Stimulated activated CD8-positive, alpha-beta memory T cell treated with anti-CD3 and anti-CD28 coated beads, Interleukin-4, amount 100 ng/mL, for 24 hours (primary cell): Measurements from ENCODE around the gene MED13.
"Not testable (repeated sequence)": the region's sequence is repeated elsewhere in the genome, so short reads cannot be mapped to it uniquely, and the experiment has no call there.

Experiments
- DNase-seq: peaks from one replicate; pipeline ENCODE4 v3.0.0-alpha.2; 2020; ENCODE audit warnings: low read depth

The MED13 gene

DNA sequence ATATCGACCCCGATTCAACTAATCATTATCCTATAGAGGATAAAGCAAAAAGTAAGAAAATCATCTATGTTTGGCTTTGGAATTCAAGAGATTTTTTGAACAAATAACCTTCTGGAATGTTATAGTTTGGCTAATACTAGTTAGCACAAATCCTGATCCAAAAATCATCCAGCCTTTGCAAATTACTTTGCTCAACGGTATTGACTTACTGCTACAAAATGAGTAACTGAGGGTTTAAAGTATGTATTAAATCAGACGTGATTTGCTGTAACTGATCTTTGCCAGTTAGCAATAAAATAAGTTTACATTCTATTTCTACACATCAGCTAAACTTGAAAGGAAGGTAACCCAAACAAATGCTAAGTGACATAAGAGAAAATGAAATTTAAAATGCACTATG lies 6.5 kb downstream of the MED13 start:
- no peak for DNase-seq

DNA sequence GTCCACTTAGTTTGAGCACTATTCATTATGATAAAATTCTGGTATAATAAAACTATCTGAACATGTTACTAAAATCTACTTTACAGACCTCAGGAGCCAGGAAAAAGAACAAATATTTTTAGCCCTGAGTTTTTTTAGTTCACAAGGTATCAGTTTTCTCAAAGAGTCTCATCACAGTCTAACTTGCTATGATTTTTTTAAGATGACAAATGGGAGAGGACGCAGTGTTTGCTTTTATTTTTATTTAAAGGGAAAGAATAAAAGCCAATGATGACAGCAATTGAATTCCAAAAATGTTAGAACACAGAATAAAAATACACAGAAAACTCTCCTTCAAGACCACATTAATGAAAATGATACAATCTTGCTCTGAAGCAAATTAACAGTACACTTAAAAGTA lies 7.4 kb downstream of the MED13 start:
- DNase-seq = no peak

DNA sequence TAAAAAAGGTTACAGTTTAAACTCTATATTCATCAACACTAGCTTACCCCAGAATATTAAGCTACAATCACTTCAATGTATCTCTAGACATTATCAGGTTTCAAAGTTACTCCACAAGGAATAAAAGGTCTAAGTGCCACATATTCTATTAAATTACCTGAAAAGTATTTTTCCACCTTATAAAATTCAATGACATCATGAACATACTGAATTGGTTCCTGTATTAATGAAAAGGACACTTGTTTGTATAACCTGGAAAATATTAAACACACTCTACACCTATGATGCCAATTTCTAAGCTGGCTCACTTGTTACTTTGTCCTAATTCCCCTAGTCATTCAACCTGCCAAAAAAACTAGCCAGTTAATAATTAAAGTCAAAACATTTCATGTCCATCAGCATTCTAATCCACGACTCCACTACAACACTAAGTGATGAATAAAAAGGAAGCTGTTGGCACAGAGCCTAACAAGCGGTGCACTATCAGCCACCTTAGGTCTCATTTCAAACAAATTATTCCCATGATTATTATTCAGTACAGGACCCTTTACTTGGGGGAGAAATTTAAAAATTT lies 12.2 kb downstream of the MED13 start:
- DNase-seq = no peak

DNA sequence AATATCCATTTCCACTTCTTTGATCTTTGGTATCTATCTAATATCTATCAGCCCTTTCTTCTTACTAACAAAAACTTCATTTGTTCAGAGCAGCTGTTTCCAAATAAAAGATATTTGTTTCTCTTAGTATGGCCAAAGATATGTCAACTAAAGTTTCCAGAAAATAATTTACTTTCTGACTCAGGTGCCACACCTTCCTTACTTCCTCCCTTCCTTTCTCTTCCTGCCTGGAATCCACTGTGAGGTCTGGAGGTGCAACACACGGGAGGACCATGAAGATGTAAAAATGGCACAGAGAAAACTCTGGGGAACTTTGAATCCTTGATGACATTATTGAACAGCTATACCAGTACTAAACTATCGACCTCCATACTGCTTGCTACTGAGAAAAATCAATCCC lies 14.0 kb downstream of the MED13 start:
- DNase-seq = no peak

DNA sequence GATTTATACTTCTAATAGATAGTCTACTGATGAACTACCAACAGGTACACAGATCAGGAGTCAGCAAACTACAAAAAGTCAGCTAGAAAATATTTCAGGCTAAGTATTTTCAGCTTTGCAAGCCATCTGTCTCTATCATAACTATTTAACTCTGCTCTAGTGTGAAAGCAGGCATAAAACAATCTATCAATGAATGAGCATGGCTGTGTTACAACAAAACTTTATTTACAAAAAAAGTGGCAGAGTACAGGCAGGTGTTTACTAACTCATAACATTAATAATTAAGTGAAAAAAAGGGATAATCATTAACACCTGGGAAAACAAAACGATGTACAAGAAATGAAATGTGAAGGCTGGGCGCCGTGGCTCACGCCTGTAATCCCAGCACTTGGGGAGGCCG lies 15.8 kb downstream of the MED13 start:
- DNase-seq = no peak

DNA sequence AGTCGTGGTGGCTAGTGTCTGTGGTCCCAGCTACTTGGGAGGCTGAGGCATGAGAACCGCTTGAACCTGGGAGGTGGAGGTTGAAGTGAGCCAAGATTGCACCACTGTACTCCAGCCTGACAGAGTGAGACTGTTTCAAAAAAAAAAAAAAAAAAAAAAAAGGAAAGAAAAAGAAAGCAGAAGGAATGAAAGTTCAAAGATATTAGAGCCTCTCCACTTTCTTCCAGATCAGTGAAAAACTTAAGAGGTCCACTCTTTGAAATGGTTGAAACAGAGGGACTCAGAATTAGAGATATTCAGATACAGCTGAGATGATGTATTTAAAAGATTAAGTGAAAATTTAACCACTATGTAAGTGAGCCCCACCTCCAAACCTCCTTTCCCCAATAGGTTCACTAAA lies 16.8 kb downstream of the MED13 start:
- no peak for DNase-seq

GRCh38 chr17:62045517-62045916 lies 19.6 kb downstream of the MED13 start:
- no peak for DNase-seq

- no peak for DNase-seq
Observed at GRCh38 chr17:62045109-62045508, 20.0 kb downstream of the MED13 start.

GRCh38 chr17:62043602-62044001 lies 21.5 kb downstream of the MED13 start:
- no peak for DNase-seq

GRCh38 chr17:62043140-62043539 lies 21.9 kb downstream of the MED13 start:
- no peak for DNase-seq

DNA sequence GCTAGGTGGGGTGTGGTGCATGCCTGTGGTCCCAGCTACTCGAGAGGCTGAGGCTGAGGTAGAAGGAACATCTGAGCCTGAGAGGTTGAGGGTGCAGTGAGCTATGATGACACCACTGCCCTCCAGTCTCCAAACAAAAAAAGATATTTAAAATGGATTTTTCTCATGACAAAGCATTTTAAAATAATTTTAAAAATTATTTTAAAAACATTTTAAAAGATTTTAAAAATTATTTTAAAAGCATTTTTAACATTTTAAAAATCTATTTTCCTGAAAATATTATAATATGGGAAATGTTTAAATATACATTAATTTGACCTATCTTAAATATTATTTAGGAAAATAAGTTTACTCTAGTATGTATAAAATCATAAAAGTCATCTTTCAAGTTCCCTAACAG lies 26.8 kb downstream of the MED13 start:
- no peak for DNase-seq

DNA sequence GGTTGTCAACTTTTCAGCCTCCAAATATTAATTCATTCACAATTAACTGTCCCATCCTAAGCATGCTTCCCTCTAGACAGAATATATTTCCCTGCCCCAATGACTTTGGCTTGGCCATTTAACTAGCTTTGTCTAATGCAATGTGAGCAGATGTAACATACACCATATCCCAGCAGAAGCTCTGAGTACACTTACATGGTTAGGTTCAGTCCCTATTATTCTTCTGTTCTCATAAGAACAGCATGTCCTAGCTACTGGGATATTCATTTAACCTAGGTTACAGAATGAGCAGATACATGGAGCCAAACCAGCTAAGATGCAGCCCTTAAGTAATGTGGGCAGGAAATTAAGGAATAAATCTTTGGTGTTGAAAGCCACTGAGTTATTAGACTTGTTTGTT lies 31.8 kb downstream of the MED13 start:
- DNase-seq = no peak

DNA sequence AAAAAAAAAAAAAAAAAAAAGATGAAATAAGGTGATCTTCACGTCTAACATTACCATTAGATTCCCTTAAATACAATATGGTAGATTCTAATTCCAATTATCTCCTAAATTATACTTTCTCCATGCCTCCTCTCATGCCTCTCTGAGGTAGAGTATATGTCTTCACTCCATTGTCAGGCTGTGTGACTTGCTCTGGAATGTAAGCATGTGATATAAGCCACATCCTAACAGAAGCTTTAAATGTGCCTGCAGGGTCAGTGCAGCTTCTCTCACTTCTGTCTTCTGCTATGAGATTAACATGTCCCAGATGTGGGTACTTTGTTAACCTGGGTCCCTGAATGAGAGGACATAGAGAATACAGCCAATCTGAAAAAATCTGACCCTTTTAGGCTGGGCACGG lies 32.6 kb downstream of the MED13 start:
- DNase-seq = no peak

- DNase-seq = no peak
Observed at GRCh38 chr17:62030264-62030663, 34.8 kb downstream of the MED13 start.

- no peak for DNase-seq
Observed at GRCh38 chr17:62024866-62025265, 40.2 kb downstream of the MED13 start.

DNA sequence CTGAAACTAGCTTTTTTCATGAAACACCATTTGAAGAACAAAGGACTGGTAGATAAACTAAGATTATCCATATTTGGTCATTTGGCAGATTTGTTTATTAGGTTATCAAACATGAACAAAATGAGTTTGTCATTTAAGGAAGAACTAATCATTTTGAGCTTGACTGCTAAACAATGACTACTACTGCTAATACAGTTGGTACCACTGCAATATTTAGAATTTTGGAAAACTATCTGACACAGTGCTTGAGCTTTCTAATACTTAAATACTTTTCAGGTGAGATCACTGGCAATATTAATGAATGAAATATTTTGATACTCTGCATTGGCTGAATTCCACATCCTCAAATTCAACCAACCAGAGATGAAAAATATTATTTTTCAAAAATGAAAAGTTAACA lies 47.2 kb downstream of the MED13 start:
- DNase-seq = no peak

DNA sequence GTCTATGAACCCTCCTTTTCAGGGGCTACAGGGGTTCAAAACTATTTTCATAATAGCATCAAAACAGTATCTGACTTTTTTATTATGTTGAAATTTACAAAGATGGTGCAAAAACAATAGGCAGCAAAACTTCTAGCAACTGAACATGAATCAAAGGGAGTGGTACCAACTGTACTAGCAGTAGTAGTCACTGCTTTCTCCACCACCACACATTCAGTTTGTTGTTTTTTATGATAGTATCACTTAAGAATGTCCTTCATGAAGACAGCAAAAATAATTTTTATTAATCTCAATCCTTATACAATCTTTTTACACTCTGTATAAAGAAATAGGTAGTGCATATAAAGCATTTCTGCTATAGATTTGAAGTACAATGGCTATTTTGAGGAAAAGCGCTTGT lies 47.6 kb downstream of the MED13 start:
- no peak for DNase-seq

DNA sequence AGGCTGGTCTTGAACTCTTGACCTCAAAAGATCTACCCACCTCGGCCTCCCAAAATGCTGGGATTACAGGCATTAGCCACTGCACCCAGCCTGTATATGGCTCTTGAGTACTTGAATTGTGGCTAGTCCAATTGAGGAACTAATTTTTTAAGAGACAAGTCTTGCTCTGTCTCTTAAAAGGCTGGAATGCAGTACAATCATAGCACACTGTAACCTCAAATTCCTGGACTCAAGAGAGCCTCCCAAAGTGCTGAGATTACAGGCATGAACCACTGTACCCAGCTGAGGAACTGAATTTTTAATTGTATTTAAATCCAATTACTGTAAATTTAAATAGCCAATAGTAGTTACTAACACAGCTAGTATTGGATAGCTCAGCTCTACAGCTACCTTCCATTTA lies 50.6 kb downstream of the MED13 start:
- DNase-seq = no peak

DNA sequence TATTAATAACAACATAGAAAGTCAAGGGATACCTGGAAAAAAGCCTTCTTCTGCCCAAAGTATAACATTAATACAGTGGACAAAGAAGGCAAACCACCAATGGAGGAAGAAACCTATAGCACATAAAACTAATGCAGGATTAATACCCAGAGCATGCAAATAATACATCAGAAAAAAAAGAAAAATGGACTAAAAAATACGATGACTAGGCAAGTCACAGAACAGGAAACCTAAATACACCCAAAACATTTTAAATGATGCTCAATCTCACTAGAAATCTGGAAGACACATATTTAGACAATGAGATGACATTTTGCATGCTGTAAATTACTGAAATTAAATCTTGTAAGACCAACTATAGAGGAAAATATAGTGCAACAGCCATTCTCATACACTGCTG lies 55.9 kb downstream of the MED13 start:
- no peak for DNase-seq

DNA sequence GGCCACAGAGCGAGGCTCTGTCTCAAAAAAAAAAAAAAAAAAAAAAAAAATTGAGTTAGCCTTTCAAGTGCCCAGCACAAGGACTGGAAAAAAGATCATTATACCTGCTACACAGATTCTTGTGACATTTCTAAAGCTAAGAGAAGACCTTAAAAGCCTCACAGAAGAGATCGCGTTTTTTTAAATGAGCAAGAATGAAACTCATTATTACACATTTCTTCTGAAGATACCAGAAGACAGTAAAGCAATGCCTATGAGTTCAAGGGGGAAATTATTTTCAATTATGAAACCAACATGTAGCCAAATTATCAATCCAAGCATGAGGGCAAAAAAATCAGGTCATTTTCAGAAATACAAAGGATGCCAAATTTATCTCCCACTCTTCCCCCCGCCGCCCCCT lies 56.8 kb downstream of the MED13 start:
- DNase-seq = no peak

- DNase-seq = no peak
Observed at GRCh38 chr17:62004388-62004787, 60.7 kb downstream of the MED13 start.

DNA sequence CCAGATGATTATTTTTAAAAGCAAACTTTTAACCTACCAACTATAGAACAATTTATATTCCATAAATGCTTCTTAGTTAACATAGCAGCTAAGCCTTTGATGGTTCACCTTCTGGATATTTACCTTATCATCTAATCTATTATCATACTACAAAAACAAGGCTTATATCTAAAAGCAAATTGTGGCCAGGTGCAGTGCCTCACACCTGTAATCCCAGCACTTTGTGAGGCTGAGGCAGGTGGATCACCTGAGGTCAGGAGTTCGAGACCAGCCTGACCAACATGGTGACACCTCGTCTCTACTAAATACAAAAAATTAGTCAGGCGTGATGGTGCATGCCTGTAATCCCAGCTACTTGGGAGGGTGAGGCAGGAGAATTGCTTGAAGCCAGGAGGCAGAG lies 61.9 kb downstream of the MED13 start:
- not testable (repeated sequence) for DNase-seq

- no peak for DNase-seq
Observed at GRCh38 chr17:62001105-62001504, 64.0 kb downstream of the MED13 start.

DNA sequence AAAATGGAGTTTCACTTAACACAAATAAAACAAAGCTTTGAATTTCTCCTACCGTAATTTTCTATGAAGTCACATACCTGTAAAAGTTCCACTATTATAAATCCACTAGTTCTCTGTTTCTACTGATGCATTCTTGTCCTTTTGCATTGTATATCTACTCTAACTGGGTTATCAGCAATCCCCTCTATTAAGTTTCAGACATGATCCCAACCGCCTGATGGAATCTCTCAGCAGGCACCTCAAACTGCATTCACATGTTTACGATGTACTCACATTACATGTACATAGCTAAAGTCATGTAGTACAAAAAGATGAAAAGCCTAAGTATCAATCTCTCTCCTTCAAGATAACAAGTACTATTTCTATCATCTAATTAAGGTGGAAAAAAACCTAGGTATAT lies 64.9 kb downstream of the MED13 start:
- no peak for DNase-seq

DNA sequence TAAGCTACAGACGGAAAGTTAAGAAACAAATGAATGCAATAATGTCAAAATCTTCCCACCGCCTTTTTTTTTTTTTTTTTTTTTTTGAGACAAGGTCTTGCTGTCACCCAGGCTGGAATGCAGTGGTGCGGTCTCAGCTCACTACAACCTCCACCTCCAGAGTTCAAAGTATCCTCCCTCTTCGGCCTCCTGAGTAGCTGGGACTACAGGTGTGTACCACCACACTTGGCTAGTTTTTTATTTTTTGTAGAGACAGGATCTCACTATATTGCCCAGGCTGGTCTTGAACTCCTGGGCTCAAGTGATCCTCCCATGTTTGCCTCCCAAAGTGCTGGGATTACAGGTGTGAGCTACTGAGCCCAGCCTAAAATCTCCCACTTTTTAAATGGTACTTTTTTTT lies 66.5 kb downstream of the MED13 start:
- DNase-seq = not testable (repeated sequence)
